H1 (cell line): ENCODE data around the gene IL36A. TPM values are rescaled to one million over a fixed set of nuclear protein-coding genes. Genes with fewer than 3 reads are reported as not detected.

Experiments
- CTCF ChIA-PET: fragments of 300-600 bp; sonication (Branson Sonifier 250); formaldehyde crosslinking; loops from one replicate; lab custom pipeline; 2021; ENCODE audit not compliant: partially characterized antibody; lab: Charles Lee
- POLR2A ChIA-PET: fragments of 300-600 bp; sonication (Branson Sonifier 250); formaldehyde crosslinking; loops from one replicate; lab custom pipeline; 2021; ENCODE audit warnings: inconsistent platforms; ENCODE audit not compliant: partially characterized antibody; lab: Charles Lee
- DNase-seq, 2 experiments: peaks; one replicate each; pipeline versions ENCODE4 v3.0.0 to v3.0.0-alpha.2; 2010 to 2022; ENCODE audit warnings: low spot score in 2 of 2, low read depth in 1 of 2, mixed read lengths in 1 of 2
- FAIRE-seq: peaks from 2 replicates; lab custom pipeline; 2011; peaks lifted over from hg19 to GRCh38; lab: Jason Lieb, UNC
- H2AFZ ChIP-seq: 2 replicates; pipeline ENCODE4 v1.8.1; 2012; ENCODE audit warnings: low read length, inconsistent platforms
- H2AK5ac ChIP-seq: 2 replicates; pipeline ENCODE4 v1.6.1; 2013; ENCODE audit warnings: low read depth, low read length
- H2BK120ac ChIP-seq: replicated peaks from 2 replicates; pipeline ENCODE3; 2013; ENCODE audit warnings: low read depth, low read length, inconsistent platforms
- H2BK12ac ChIP-seq: 2 replicates; pipeline ENCODE4 v1.6.1; 2013; ENCODE audit warnings: low read depth, low read length
- H2BK15ac ChIP-seq: 2 replicates; pipeline ENCODE4 v1.6.1; 2013; ENCODE audit warnings: low read length
- H2BK20ac ChIP-seq: 2 replicates; pipeline ENCODE4 v1.6.1; 2013; ENCODE audit warnings: low read length
- H2BK5ac ChIP-seq: 2 replicates; pipeline ENCODE4 v1.6.1; 2013; ENCODE audit warnings: low read depth, low read length
- H3K14ac ChIP-seq: 2 replicates; pipeline ENCODE4 v1.6.1; 2013; ENCODE audit warnings: inconsistent platforms; ENCODE audit not compliant: insufficient read length
- H3K18ac ChIP-seq: 2 replicates; pipeline ENCODE4 v1.6.1; 2013; ENCODE audit warnings: low read length; ENCODE audit errors: extremely low read depth
- H3K23ac ChIP-seq: 2 replicates; pipeline ENCODE4 v1.6.1; 2013; ENCODE audit warnings: inconsistent platforms; ENCODE audit not compliant: insufficient read length
- H3K23me2 ChIP-seq: 2 replicates; pipeline ENCODE4 v1.6.1; 2013; ENCODE audit warnings: low read depth, low read length
- H3K27ac ChIP-seq: 2 replicates; pipeline ENCODE4 v1.6.1; 2011; ENCODE audit warnings: low read depth, low read length, inconsistent platforms
- H3K27me3 ChIP-seq, 4 experiments: replicated peaks in 1 of 4; 1 replicate in 1 of 4; 2 replicates in 3 of 4; pipeline versions ENCODE4 v1.6.1 to v1.8.1; 2011 to 2013; ENCODE audit warnings: low read length in 3 of 4, mild to moderate bottlenecking in 3 of 4, inconsistent platforms in 2 of 4, mixed read lengths in 2 of 4, moderate library complexity in 1 of 4; ENCODE audit not compliant: control insufficient read depth in 3 of 4, insufficient read depth in 3 of 4; ENCODE audit errors: extremely low read depth in 1 of 4
- H3K36me3 ChIP-seq, 4 experiments: 2 replicates each; pipeline versions ENCODE4 v1.6.1 to v1.8.1; 2011 to 2013; ENCODE audit warnings: mild to moderate bottlenecking in 4 of 4, low read length in 3 of 4, moderate library complexity in 2 of 4, control low read depth in 1 of 4, inconsistent platforms in 1 of 4; ENCODE audit not compliant: insufficient read depth in 4 of 4, control insufficient read depth in 2 of 4
- H3K4ac ChIP-seq: replicated peaks from 2 replicates; pipeline ENCODE3; 2013; ENCODE audit warnings: low read length, low read depth, mixed read lengths, inconsistent platforms; ENCODE audit not compliant: insufficient read length
- H3K4me1 ChIP-seq, 4 experiments: replicated peaks in 1 of 4; 1 replicate in 1 of 4; 2 replicates in 3 of 4; pipeline versions ENCODE4 v1.6.1 to v1.8.1; 2011 to 2013; ENCODE audit warnings: low read length in 3 of 4, inconsistent platforms in 2 of 4, mixed read lengths in 1 of 4; ENCODE audit not compliant: insufficient read depth in 4 of 4, control insufficient read depth in 3 of 4
- H3K4me2 ChIP-seq, 2 experiments: 2 replicates each; pipeline versions ENCODE4 v1.6.1 to v1.8.1; 2011 to 2013; ENCODE audit warnings: low read depth in 2 of 2, low read length in 2 of 2, control low read depth in 1 of 2, inconsistent platforms in 1 of 2, mild to moderate bottlenecking in 1 of 2; ENCODE audit not compliant: insufficient read depth in 1 of 2
- H3K4me3 ChIP-seq, 4 experiments: fragments of 200-600, 300-600 bp in 1 of 4; sonication (generic), shearing (Covaris generic), sonication (Bioruptor Twin) in 1 of 4; 2 replicates each; pipeline versions ENCODE4 v1.5.1 to v1.8.1; 2011 to 2016; ENCODE audit warnings: low read length in 4 of 4, low read depth in 3 of 4, control low read depth in 2 of 4, inconsistent platforms in 2 of 4, mild to moderate bottlenecking in 2 of 4, mixed read lengths in 1 of 4, moderate library complexity in 1 of 4; ENCODE audit not compliant: insufficient read depth in 2 of 4; ENCODE audit errors: extremely low read depth in 1 of 4
- H3K56ac ChIP-seq: replicated peaks from 2 replicates; pipeline ENCODE3; 2013; ENCODE audit warnings: low read depth, mild to moderate bottlenecking, mixed read lengths, low read length, inconsistent platforms; ENCODE audit not compliant: insufficient read length
- H3K79me1 ChIP-seq: 2 replicates; pipeline ENCODE4 v1.6.1; 2013; ENCODE audit warnings: low read depth, low read length, control low read depth
- H3K79me2 ChIP-seq, 2 experiments: 2 replicates each; pipeline versions ENCODE4 v1.6.1 to v1.8.1; 2012 to 2013; ENCODE audit warnings: low read length in 2 of 2, mild to moderate bottlenecking in 2 of 2, inconsistent platforms in 1 of 2; ENCODE audit not compliant: insufficient read depth in 2 of 2, control insufficient read depth in 1 of 2
- H3K9ac ChIP-seq, 4 experiments: replicated peaks in 1 of 4; 1 replicate in 1 of 4; 2 replicates in 3 of 4; pipeline versions ENCODE4 v1.6.1 to v1.8.1; 2011 to 2013; ENCODE audit warnings: low read depth in 3 of 4, low read length in 3 of 4, control low read depth in 2 of 4, mild to moderate bottlenecking in 2 of 4, moderate library complexity in 2 of 4, inconsistent platforms in 1 of 4; ENCODE audit errors: extremely low read depth in 1 of 4
- H3K9me3 ChIP-seq, 2 experiments: 2 replicates each; pipeline versions ENCODE4 v1.6.1 to v1.8.1; 2012 to 2013; ENCODE audit warnings: mild to moderate bottlenecking in 2 of 2, moderate library complexity in 2 of 2, control low read depth in 1 of 2, inconsistent platforms in 1 of 2, low read depth in 1 of 2, low read length in 1 of 2, mixed read lengths in 1 of 2; ENCODE audit not compliant: insufficient read depth in 2 of 2
- H4K20me1 ChIP-seq, 2 experiments: replicated peaks in 1 of 2; 2 replicates each; pipeline versions ENCODE3 to v1.8.1; 2011 to 2013; ENCODE audit warnings: inconsistent platforms in 2 of 2, low read length in 2 of 2, mild to moderate bottlenecking in 1 of 2; ENCODE audit not compliant: insufficient read depth in 2 of 2, control insufficient read depth in 1 of 2
- H4K5ac ChIP-seq: 2 replicates; pipeline ENCODE4 v1.6.1; 2013; ENCODE audit warnings: low read length, low read depth, mixed read lengths, inconsistent platforms; ENCODE audit not compliant: insufficient read length
- H4K8ac ChIP-seq: 2 replicates; pipeline ENCODE4 v1.8.0; 2013; ENCODE audit warnings: mild to moderate bottlenecking, moderate library complexity, low read length, inconsistent platforms; ENCODE audit not compliant: insufficient read depth; ENCODE audit errors: extremely low read depth
- H4K91ac ChIP-seq: replicated peaks from 2 replicates; pipeline ENCODE3; 2013; ENCODE audit warnings: low read length, mixed read lengths, inconsistent platforms; ENCODE audit not compliant: insufficient read length
- ATF3 ChIP-seq: IDR thresholded peaks from 2 replicates; pipeline ENCODE4 v1.6.1; 2011; ENCODE audit warnings: low read depth, mild to moderate bottlenecking, low read length; ENCODE audit not compliant: insufficient read depth
- BRCA1 ChIP-seq: IDR thresholded peaks from 2 replicates; pipeline ENCODE4 v1.6.1; 2012; ENCODE audit warnings: low read depth, low read length, improper control_type of control experiment
- CHD2 ChIP-seq: IDR thresholded peaks from 2 replicates; pipeline ENCODE4 v1.6.1; 2012; ENCODE audit warnings: low read length, improper control_type of control experiment
- CREB1 ChIP-seq: IDR thresholded peaks from 2 replicates; pipeline ENCODE4 v1.6.1; 2012; ENCODE audit warnings: inconsistent platforms
- GTF2F1 ChIP-seq: IDR thresholded peaks from 2 replicates; pipeline ENCODE4 v1.6.1; 2012; ENCODE audit warnings: low read depth, low read length, improper control_type of control experiment, borderline replicate concordance
- RNF2 ChIP-seq: fragments of 200-900, 300-1000 bp; sonication (generic); IDR thresholded peaks from 2 replicates; pipeline ENCODE4 v1.7.1; 2016; ENCODE audit warnings: borderline replicate concordance, low read depth, mild to moderate bottlenecking, antibody characterized with exemption, low read length; ENCODE audit not compliant: poor library complexity, severe bottlenecking; ENCODE audit errors: missing control alignments
- SIN3A ChIP-seq, 2 experiments: IDR thresholded peaks in 1 of 2; conservative IDR thresholded peaks in 1 of 2; 2 replicates each; pipeline ENCODE4 v1.6.1; 2011 to 2012; ENCODE audit warnings: low read length in 2 of 2, improper control_type of control experiment in 1 of 2, low read depth in 1 of 2, mild to moderate bottlenecking in 1 of 2
- YY1 ChIP-seq: IDR thresholded peaks from 2 replicates; pipeline ENCODE4 v1.6.1; 2011; ENCODE audit warnings: low read depth, mild to moderate bottlenecking, low read length
- WGBS, 2 experiments: shearing (Covaris generic) in 1 of 2; methylation state at CpG; one replicate each; pipeline versions ENCODE4 v1.1.6 to v1.1.7; 2013 to 2015; ENCODE audit warnings: low lambda C conversion rate in 2 of 2, mixed read lengths in 2 of 2, inconsistent platforms in 1 of 2, low coverage in 1 of 2, missing lambda C conversion rate in 1 of 2; ENCODE audit not compliant: insufficient replicate concordance in 2 of 2, insufficient coverage in 1 of 2, insufficient read length in 1 of 2; ENCODE audit errors: extremely low coverage in 1 of 2, missing lambda C conversion rate in 1 of 2; 5-methylcytosine and 5-hydroxymethylcytosine counted together
- polyA plus RNA-seq, 7 experiments: library from polyadenylated mRNA; depleted of rRNA in 3 of 7; stranded (reverse) in 5 of 7; unstranded in 2 of 7; fragments of >200 nt in 5 of 7; fragments of 200-250 nt in 2 of 7; gene quantifications; 1 replicate in 5 of 7; 2 replicates in 1 of 7; 4 replicates in 1 of 7; pipeline versions ENCODE4 v1.2.1 to v1.2.3, GENCODE V29; 2011 to 2013; ENCODE audit warnings: missing spikeins in 2 of 7, mixed read lengths in 2 of 7
- total RNA-seq: library from RNA; stranded (reverse); fragmentation: NEBNext Ultra II Directional; extraction: Animal tissue kit (Norgen Biotek cat#: 25700); gene quantifications from 2 replicates; pipeline ENCODE4 v1.2.1, GENCODE V29; 2021

The IL36A gene
- total and polyA plus RNA-seq, 2 of the 8 experiments (the other 6 are each of a cell fraction or from before 2014, with no cell fraction given) = not detected

DNA sequence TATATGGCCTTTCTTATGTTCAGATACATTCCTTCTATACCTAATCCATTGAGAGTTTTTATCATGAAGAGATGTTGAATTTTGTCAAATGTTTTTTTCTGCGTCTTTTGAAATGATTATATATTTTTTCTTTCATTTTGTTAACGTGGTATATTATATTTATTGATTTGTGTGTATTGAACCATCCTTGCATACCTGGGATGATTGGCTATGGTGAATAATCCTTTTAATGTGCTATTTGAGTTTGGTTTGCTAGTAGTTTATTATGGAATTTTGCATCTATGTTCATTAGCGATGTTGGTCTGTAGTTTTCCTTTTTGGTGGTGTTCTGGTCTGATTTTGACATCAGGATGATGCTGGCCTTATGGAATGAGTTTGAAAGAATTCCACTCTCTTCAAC lies 15.6 kb upstream of the IL36A start:
- no peak for TF ChIP-seq YY1
- no peak for TF ChIP-seq BRCA1
- TF ChIP-seq SIN3A (conservative IDR thresholded peaks at IDR 0.05 in 1 of 2, IDR thresholded peaks at IDR 0.05 in 1 of 2; ENCODE audit: low read depth in 1 of 2, low read length in 2 of 2) = no peak
- TF ChIP-seq ATF3 = no peak
- TF ChIP-seq CREB1 = no peak
- TF ChIP-seq GTF2F1 = no peak
- TF ChIP-seq CHD2 = no peak
- TF ChIP-seq RNF2 = no peak
- no peak for FAIRE-seq
- H2BK15ac ChIP-seq = no peak overlapping the region
- H4K8ac ChIP-seq = no peak overlapping the region
- no peak for DNase-seq
- H3K4ac ChIP-seq = no peak overlapping the region
- no peak overlapping the region for H3K9ac ChIP-seq
- H3K9me3 ChIP-seq = peaks cover 2 to 5% of the 10 kb centered on the region in 2 experiments; a peak in 1 of 4 replicates
- no peak overlapping the region for H3K27ac ChIP-seq
- no peaks in the 10 kb centered on the region for H3K36me3 ChIP-seq
- 82% methylated on average over 3 of the region's 3 CpGs; no CpG with 5 or more reads in 1 of the 2 experiments for WGBS, 2 experiments
- no peaks in the 10 kb centered on the region; a peak in 1 of 7 replicates for H3K27me3 ChIP-seq
- no peak overlapping the region for H2BK5ac ChIP-seq
- H2BK20ac ChIP-seq = no peak overlapping the region
- no peak overlapping the region for H3K23ac ChIP-seq
- no peaks in the 10 kb centered on the region for H3K23me2 ChIP-seq
- H2BK12ac ChIP-seq = no peak overlapping the region
- no peak overlapping the region for H4K91ac ChIP-seq
- no peaks in the 10 kb centered on the region for H4K20me1 ChIP-seq
- no peak overlapping the region for H3K4me3 ChIP-seq
- no peak overlapping the region for H3K56ac ChIP-seq
- POLR2A ChIA-PET = no interaction called here
- H3K18ac ChIP-seq = no peak overlapping the region
- CTCF ChIA-PET = no interaction called here
- no peak overlapping the region for H2AK5ac ChIP-seq
- no peaks in the 10 kb centered on the region for H3K4me1 ChIP-seq
- no peak overlapping the region for H3K14ac ChIP-seq
- no peak overlapping the region for H4K5ac ChIP-seq
- no peak overlapping the region for H2BK120ac ChIP-seq
- H3K79me1 ChIP-seq = no peaks in the 10 kb centered on the region
- no peak overlapping the region for H3K4me2 ChIP-seq
- H3K79me2 ChIP-seq = no peaks in the 10 kb centered on the region
- no peak overlapping the region for H2AFZ ChIP-seq
